DOHH2 (cell line): ENCODE results near the gene DGAT2.

Experiments used
- EZH2phosphoT487 ChIP-seq: fragments of 200-600 bp; sonication (generic); IDR thresholded peaks from 2 replicates; pipeline ENCODE4 v1.6.1; 2017; ENCODE audit warnings: borderline replicate concordance, mild to moderate bottlenecking, antibody characterized with exemption, low read length, moderate library complexity, mixed read lengths
- TF ChIP-seq, protein P1 (sequence below): fragments of 200-600 bp; sonication (generic); IDR thresholded peaks from one replicate; pipeline ENCODE4 v1.5.1; 2014; ENCODE audit warnings: antibody characterized with exemption, mild to moderate bottlenecking, low read depth, low read length; ENCODE audit not compliant: poor library complexity, severe bottlenecking

GRCh38 chr11:75728992-75729391 is 39.6 kb upstream of the DGAT2 start:
- TF ChIP-seq, protein P1, sequence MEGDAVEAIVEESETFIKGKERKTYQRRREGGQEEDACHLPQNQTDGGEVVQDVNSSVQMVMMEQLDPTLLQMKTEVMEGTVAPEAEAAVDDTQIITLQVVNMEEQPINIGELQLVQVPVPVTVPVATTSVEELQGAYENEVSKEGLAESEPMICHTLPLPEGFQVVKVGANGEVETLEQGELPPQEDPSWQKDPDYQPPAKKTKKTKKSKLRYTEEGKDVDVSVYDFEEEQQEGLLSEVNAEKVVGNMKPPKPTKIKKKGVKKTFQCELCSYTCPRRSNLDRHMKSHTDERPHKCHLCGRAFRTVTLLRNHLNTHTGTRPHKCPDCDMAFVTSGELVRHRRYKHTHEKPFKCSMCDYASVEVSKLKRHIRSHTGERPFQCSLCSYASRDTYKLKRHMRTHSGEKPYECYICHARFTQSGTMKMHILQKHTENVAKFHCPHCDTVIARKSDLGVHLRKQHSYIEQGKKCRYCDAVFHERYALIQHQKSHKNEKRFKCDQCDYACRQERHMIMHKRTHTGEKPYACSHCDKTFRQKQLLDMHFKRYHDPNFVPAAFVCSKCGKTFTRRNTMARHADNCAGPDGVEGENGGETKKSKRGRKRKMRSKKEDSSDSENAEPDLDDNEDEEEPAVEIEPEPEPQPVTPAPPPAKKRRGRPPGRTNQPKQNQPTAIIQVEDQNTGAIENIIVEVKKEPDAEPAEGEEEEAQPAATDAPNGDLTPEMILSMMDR = no peak
- TF ChIP-seq EZH2phosphoT487 = no peak
